Kidney glomerular epithelial cell (primary cell): Measurements from ENCODE around the gene EIF5A2.
"Not testable (repeated sequence)": the region's sequence is repeated elsewhere in the genome, so short reads cannot be mapped to it uniquely, and the experiment has no call there.

ENCODE experiments used
- DNase-seq: peaks from one replicate; lab custom pipeline; 2025; lab: John Stamatoyannopoulos, UW

The EIF5A2 gene

GRCh38 chr3:170896781-170897180, 11.7 kb downstream of the EIF5A2 start:
- no peak for DNase-seq

- not testable (repeated sequence) for DNase-seq
Measured at GRCh38 chr3:170896333-170896732, 12.1 kb downstream of the EIF5A2 start.

GRCh38 chr3:170893895-170894294, 14.5 kb downstream of the EIF5A2 start:
- DNase-seq = no peak

GRCh38 chr3:170889630-170890029, 18.8 kb downstream of the EIF5A2 start:
- DNase-seq = no peak

GRCh38 chr3:170889132-170889531, 19.3 kb downstream of the EIF5A2 start:
- DNase-seq = no peak

- not testable (repeated sequence) for DNase-seq
Measured at GRCh38 chr3:170884109-170884930, 24.1 kb downstream of the EIF5A2 start.

- DNase-seq = not testable (repeated sequence)
Measured at GRCh38 chr3:170878688-170879087, 29.7 kb downstream of the EIF5A2 start.

GRCh38 chr3:170877311-170877710, 31.1 kb downstream of the EIF5A2 start:
- DNase-seq = not testable (repeated sequence)

- DNase-seq = no peak
Measured at GRCh38 chr3:170876537-170876936, 31.9 kb downstream of the EIF5A2 start.

- DNase-seq = no peak
Measured at GRCh38 chr3:170869645-170870593, 38.5 kb downstream of the EIF5A2 start, which contains the start of gene RPL22L1. TSS of gene RPL22L1 (minus strand) at chr3:170870195. CDS start at chr3:170870167, 28 bp downstream.

- DNase-seq = no peak
Measured at GRCh38 chr3:170869239-170869590, 39.2 kb downstream of the EIF5A2 start.

- no peak for DNase-seq
Measured at GRCh38 chr3:170868577-170869238, 39.7 kb downstream of the EIF5A2 start.

GRCh38 chr3:170867143-170867937, 41.1 kb downstream of the EIF5A2 start:
- DNase-seq = no peak

- DNase-seq = no peak
Measured at GRCh38 chr3:170866499-170866898, 41.9 kb downstream of the EIF5A2 start.

- no peak for DNase-seq
Measured at GRCh38 chr3:170865209-170866094, 43.0 kb downstream of the EIF5A2 start.

GRCh38 chr3:170864525-170865208, 43.8 kb downstream of the EIF5A2 start:
- no peak for DNase-seq

- DNase-seq = no peak
Measured at GRCh38 chr3:170863816-170864215, 44.6 kb downstream of the EIF5A2 start.

GRCh38 chr3:170862618-170863374, 45.6 kb downstream of the EIF5A2 start:
- no peak for DNase-seq

- DNase-seq = no peak
Measured at GRCh38 chr3:170858599-170858998, 49.8 kb downstream of the EIF5A2 start.
